Trophoblast cell (in vitro differentiated cells and primary cell): ENCODE measurements around the gene PPARGC1A.

Experiments used
- DNase-seq, 2 donors: peaks; one replicate each; pipeline ENCODE4 v3.0.0-alpha.2; 2016
- H2AFZ ChIP-seq: 2 replicates; pipeline ENCODE4 v1.6.1; 2013; ENCODE audit warnings: low read length, moderate library complexity, mild to moderate bottlenecking; ENCODE audit not compliant: insufficient read depth, poor library complexity
- H2AK5ac ChIP-seq: 2 replicates; pipeline ENCODE4 v1.6.1; 2013; ENCODE audit warnings: mild to moderate bottlenecking, low read length
- H2BK120ac ChIP-seq: 2 replicates; pipeline ENCODE4 v1.6.1; 2013; ENCODE audit warnings: low read length, mild to moderate bottlenecking, moderate library complexity; ENCODE audit not compliant: insufficient read depth, poor library complexity
- H2BK12ac ChIP-seq: 2 replicates; pipeline ENCODE4 v1.6.1; 2013; ENCODE audit warnings: mild to moderate bottlenecking, low read length, moderate library complexity
- H2BK5ac ChIP-seq: 2 replicates; pipeline ENCODE4 v1.6.1; 2013; ENCODE audit warnings: low read length, low read depth, moderate library complexity, mild to moderate bottlenecking; ENCODE audit not compliant: poor library complexity
- H3K14ac ChIP-seq: 2 replicates; pipeline ENCODE4 v1.6.1; 2013; ENCODE audit warnings: mild to moderate bottlenecking, low read length
- H3K18ac ChIP-seq: 2 replicates; pipeline ENCODE4 v1.6.1; 2013; ENCODE audit warnings: mild to moderate bottlenecking, low read length
- H3K23ac ChIP-seq: 2 replicates; pipeline ENCODE4 v1.6.1; 2013; ENCODE audit warnings: low read length
- H3K27ac ChIP-seq: 2 replicates; pipeline ENCODE4 v1.5.1; 2013; ENCODE audit warnings: low read depth, mild to moderate bottlenecking, inconsistent platforms, low read length, moderate library complexity
- H3K27me3 ChIP-seq: 2 replicates; pipeline ENCODE4 v1.6.1; 2013; ENCODE audit warnings: inconsistent platforms, mild to moderate bottlenecking, low read length, moderate library complexity; ENCODE audit not compliant: insufficient read depth
- H3K36me3 ChIP-seq, 2 experiments: 1 replicate in 1 of 2; 2 replicates in 1 of 2; pipeline ENCODE4 v1.6.1; 2013; ENCODE audit warnings: low read length in 2 of 2, mild to moderate bottlenecking in 2 of 2, moderate library complexity in 1 of 2; ENCODE audit not compliant: insufficient read depth in 2 of 2, control insufficient read depth in 1 of 2
- H3K4ac ChIP-seq: 2 replicates; pipeline ENCODE4 v1.6.1; 2013; ENCODE audit warnings: low read depth, mild to moderate bottlenecking, low read length, moderate library complexity
- H3K4me1 ChIP-seq, 2 experiments: 1 replicate in 1 of 2; 2 replicates in 1 of 2; pipeline ENCODE4 v1.6.1; 2013; ENCODE audit warnings: low read length in 2 of 2, mild to moderate bottlenecking in 2 of 2, moderate library complexity in 1 of 2; ENCODE audit not compliant: insufficient read depth in 2 of 2, control insufficient read depth in 1 of 2
- H3K4me2 ChIP-seq: 2 replicates; pipeline ENCODE4 v1.6.1; 2013; ENCODE audit warnings: inconsistent platforms, mild to moderate bottlenecking, low read length, moderate library complexity
- H3K4me3 ChIP-seq: 2 replicates; pipeline ENCODE4 v1.5.1; 2013; ENCODE audit warnings: mild to moderate bottlenecking, low read depth, low read length, inconsistent platforms
- H3K79me1 ChIP-seq: one replicate; pipeline ENCODE4 v1.6.1; 2013; ENCODE audit warnings: low read length
- H3K79me2 ChIP-seq: 2 replicates; pipeline ENCODE4 v1.6.1; 2013; ENCODE audit warnings: low read length, mild to moderate bottlenecking; ENCODE audit not compliant: control insufficient read depth, insufficient read depth, poor library complexity
- H3K9ac ChIP-seq: 2 replicates; pipeline ENCODE4 v1.6.1; 2013; ENCODE audit warnings: mild to moderate bottlenecking, low read length
- H3K9me3 ChIP-seq: 2 replicates; pipeline ENCODE4 v1.6.1; 2013; ENCODE audit warnings: low read depth, mild to moderate bottlenecking, control low read depth, inconsistent platforms, low read length; ENCODE audit not compliant: insufficient read depth
- H4K12ac ChIP-seq: 2 replicates; pipeline ENCODE4 v1.6.1; 2013; ENCODE audit warnings: low read depth, mild to moderate bottlenecking, low read length, moderate library complexity
- H4K8ac ChIP-seq: 2 replicates; pipeline ENCODE4 v1.6.1; 2013; ENCODE audit warnings: low read depth, mild to moderate bottlenecking, low read length, moderate library complexity
- H4K91ac ChIP-seq: one replicate; pipeline ENCODE4 v1.6.1; 2013; ENCODE audit warnings: low read depth, mild to moderate bottlenecking, low read length, moderate library complexity
- WGBS: extraction: QIAGEN DNeasy Blood & Tissue Kit; methylation state at CpG from one replicate; pipeline ENCODE4 v1.1.7; 2013; ENCODE audit warnings: missing lambda C conversion rate; ENCODE audit not compliant: insufficient read length, insufficient coverage; ENCODE audit errors: extremely low coverage; 5-methylcytosine and 5-hydroxymethylcytosine counted together

Gene PPARGC1A

DNA sequence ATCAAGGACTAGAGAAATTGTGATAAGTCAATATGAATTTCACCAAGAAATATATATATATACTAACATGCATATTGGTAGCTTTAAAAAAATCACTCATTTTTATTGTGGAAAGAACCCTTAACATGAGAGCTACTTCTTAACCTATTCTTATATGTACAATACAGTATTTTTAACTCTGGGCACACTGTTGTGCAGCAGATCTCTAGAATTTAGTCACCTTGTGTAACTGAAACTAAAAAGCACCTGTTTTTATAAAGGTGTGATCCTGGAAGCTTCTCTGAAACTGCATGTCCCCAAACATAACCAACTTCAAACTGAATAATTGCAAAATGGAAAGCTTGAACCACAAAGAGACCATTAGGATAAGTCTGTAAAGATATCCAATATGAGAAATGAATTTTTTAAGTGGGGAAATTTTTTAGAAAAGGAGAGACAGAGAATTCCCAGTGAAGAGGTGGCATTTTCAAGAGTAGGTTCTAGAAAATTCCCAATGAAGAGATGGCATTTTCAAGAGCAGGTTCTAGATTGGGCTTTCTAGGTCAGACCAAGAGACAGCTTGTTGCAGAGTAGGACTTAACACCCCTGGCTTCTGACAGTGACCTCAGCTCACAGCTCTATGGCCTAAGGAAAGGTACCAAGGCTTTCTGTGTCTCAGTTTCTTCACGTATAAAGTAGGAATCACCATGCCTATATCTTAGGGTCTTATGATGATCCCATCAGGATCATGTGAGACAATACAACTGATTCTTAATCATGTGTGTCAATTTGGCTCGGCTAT is 22.0 kb upstream of the PPARGC1A start:
- Histone ChIP-seq H3K79me2 (no peaks in the 10 kb centered on the region), H3K14ac (no peak overlapping the region), H4K8ac (no peak overlapping the region), H2AFZ (no peak overlapping the region), H3K27ac (no peak overlapping the region), H4K91ac (no peak overlapping the region), H3K9me3 (no peaks in the 10 kb centered on the region), H3K4me3 (no peak overlapping the region), H3K4me2 (no peak overlapping the region), H2BK12ac (no peak overlapping the region), H3K9ac (no peak overlapping the region), H2BK120ac (no peak overlapping the region), H3K36me3 (no peaks in the 10 kb centered on the region), H3K79me1 (no peaks in the 10 kb centered on the region), H3K23ac (no peak overlapping the region), H4K12ac (no peak overlapping the region), H2BK5ac (no peak overlapping the region), H3K27me3 (no peaks in the 10 kb centered on the region), H3K4ac (no peak overlapping the region), H3K18ac (no peak overlapping the region), H2AK5ac (no peak overlapping the region), H3K4me1 (no peaks in the 10 kb centered on the region)
- no peak for DNase-seq
- no CpG with 5 or more reads among the region's 2 CpGs for WGBS

- no peak overlapping the region for H3K4me2 ChIP-seq
- no peak overlapping the region for H3K14ac ChIP-seq
- no peak overlapping the region for H3K23ac ChIP-seq
- no peak overlapping the region for H3K4ac ChIP-seq
- H2AFZ ChIP-seq: no peak overlapping the region
- H3K27ac ChIP-seq: no peak overlapping the region
- no peak for DNase-seq
- no peaks in the 10 kb centered on the region for H3K27me3 ChIP-seq
- no peak overlapping the region for H2BK5ac ChIP-seq
- no peaks in the 10 kb centered on the region for H3K79me2 ChIP-seq
- H3K4me3 ChIP-seq: no peak overlapping the region
- no peak overlapping the region for H4K12ac ChIP-seq
- no peak overlapping the region for H3K18ac ChIP-seq
- no peak overlapping the region for H3K9ac ChIP-seq
- H4K8ac ChIP-seq: no peak overlapping the region
- H3K79me1 ChIP-seq: no peaks in the 10 kb centered on the region
- H3K9me3 ChIP-seq: no peaks in the 10 kb centered on the region
- H4K91ac ChIP-seq: no peak overlapping the region
- H3K36me3 ChIP-seq: no peaks in the 10 kb centered on the region
- no peaks in the 10 kb centered on the region for H3K4me1 ChIP-seq
- WGBS: no CpG with 5 or more reads among the region's 1 CpG
- no peak overlapping the region for H2BK12ac ChIP-seq
- no peak overlapping the region for H2AK5ac ChIP-seq
- H2BK120ac ChIP-seq: no peak overlapping the region
These were observed 19.8 kb upstream of the PPARGC1A start for GRCh38 chr4:23909671-23910070.

DNA sequence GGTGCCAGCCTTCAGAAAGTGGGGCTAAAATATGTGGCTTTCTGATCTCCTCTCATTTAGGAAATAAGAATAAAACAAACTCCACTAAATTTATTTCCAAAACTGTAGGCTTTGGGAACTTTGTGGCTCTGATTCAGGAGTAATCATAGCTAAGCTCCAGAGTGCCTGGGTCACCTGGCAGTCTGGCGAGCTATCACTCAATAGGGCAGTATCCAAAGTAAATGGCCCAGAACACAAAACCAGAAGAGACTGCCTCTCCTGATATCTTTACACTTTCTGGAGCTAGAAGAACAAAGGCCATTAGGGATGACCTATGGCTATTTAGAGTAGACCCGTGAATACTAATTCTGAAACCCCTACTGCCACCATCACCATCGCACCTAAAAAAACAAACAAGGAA is 17.0 kb upstream of the PPARGC1A start:
- H3K27me3 ChIP-seq: no peaks in the 10 kb centered on the region
- no peak overlapping the region for H4K8ac ChIP-seq
- H3K79me2 ChIP-seq: no peaks in the 10 kb centered on the region
- no peak for DNase-seq
- no peak overlapping the region for H3K9ac ChIP-seq
- no CpG with 5 or more reads among the region's 3 CpGs for WGBS
- H2BK12ac ChIP-seq: no peak overlapping the region
- H2BK5ac ChIP-seq: no peak overlapping the region
- H2AFZ ChIP-seq: no peak overlapping the region
- no peak overlapping the region for H3K18ac ChIP-seq
- no peak overlapping the region for H4K12ac ChIP-seq
- no peak overlapping the region for H2BK120ac ChIP-seq
- H3K23ac ChIP-seq: no peak overlapping the region
- no peak overlapping the region for H3K4ac ChIP-seq
- no peaks in the 10 kb centered on the region for H3K9me3 ChIP-seq
- no peak overlapping the region for H3K4me3 ChIP-seq
- no peak overlapping the region for H3K14ac ChIP-seq
- no peak overlapping the region for H3K4me2 ChIP-seq
- no peak overlapping the region for H2AK5ac ChIP-seq
- no peaks in the 10 kb centered on the region for H3K4me1 ChIP-seq
- no peaks in the 10 kb centered on the region for H3K36me3 ChIP-seq
- H3K27ac ChIP-seq: no peak overlapping the region
- H3K79me1 ChIP-seq: no peaks in the 10 kb centered on the region
- H4K91ac ChIP-seq: no peak overlapping the region

GRCh38 chr4:23904639-23905071 is 14.8 kb upstream of the PPARGC1A start:
- Histone ChIP-seq H3K18ac (no peak overlapping the region), H2BK12ac (no peak overlapping the region), H2AK5ac (no peak overlapping the region), H3K4me2 (no peak overlapping the region), H3K27me3 (no peaks in the 10 kb centered on the region), H3K4ac (no peak overlapping the region), H3K79me1 (no peaks in the 10 kb centered on the region), H3K79me2 (no peaks in the 10 kb centered on the region), H3K4me3 (no peak overlapping the region), H3K4me1 (no peaks in the 10 kb centered on the region), H4K8ac (no peak overlapping the region), H3K23ac (no peak overlapping the region), H2BK5ac (no peak overlapping the region), H3K9me3 (no peaks in the 10 kb centered on the region), H3K36me3 (no peaks in the 10 kb centered on the region), H3K9ac (no peak overlapping the region), H3K27ac (no peak overlapping the region), H3K14ac (no peak overlapping the region), H2AFZ (no peak overlapping the region), H2BK120ac (no peak overlapping the region), H4K91ac (no peak overlapping the region), H4K12ac (no peak overlapping the region)
- no peak for DNase-seq
- WGBS: no CpG with 5 or more reads among the region's 5 CpGs
